OCI-M2 (cell line): ENCODE data around the gene FOXB2.
"Not testable (repeated sequence)": the region's sequence is repeated elsewhere in the genome, so short reads cannot be mapped to it uniquely, and the experiment has no call there.

Source experiments
- DNase-seq: peaks from one replicate; lab custom pipeline; 2025; ENCODE audit not compliant: unreplicated experiment; lab: John Stamatoyannopoulos, UW

The FOXB2 gene

DNA sequence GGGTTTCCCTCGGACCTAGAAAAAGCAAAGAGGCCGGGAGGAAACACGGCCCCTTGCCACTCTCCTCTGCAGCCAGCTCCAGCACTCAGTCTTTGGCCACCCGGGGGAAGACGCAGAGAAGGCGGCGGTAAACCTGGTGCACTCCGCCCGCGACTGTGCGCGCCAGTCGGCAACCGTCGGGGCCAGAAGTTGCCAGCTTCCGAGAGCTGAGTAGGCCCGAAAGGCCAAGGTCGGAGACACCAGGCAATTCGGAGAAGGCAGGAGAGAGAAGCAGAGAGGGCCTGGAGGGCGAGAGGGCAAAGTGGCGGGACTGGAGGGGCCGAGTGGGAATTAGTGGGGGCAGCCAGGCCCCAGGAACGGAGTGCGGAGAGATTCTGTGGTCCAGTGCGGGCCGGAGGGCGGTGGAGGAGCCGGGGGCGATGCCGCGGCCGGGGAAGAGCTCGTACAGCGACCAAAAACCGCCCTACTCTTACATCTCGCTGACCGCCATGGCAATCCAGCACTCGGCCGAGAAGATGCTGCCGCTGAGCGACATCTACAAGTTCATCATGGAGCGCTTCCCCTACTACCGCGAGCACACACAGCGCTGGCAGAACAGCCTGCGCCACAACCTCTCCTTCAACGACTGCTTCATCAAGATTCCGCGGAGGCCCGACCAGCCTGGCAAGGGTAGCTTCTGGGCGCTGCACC, at the start of gene FOXB2:
Gene FOXB2, plus strand, starts transcription at position 420 of the 690 bp plus-strand sequence. Its CDS starts 0 bp downstream, at position 420.
- DNase-seq = no peak

DNA sequence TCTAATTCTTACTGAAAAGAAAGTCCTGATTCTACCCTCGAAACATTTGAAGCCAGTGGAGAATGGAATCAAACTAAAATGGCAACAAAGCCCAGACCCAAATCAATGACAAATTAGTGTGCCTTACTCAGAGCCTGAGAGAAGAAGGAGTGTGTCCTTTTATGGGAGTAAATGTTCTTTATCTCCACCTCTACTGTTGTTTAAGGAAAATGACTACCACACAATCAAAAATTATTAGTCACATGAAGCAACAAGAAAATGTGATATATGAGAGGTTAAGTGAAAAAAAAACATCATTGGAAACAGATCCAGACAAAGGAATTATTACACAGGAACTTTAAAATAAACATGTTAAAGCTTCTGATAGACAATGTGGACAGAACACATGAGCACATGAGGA, 49.7 kb upstream of the FOXB2 start:
- no peak for DNase-seq

DNA sequence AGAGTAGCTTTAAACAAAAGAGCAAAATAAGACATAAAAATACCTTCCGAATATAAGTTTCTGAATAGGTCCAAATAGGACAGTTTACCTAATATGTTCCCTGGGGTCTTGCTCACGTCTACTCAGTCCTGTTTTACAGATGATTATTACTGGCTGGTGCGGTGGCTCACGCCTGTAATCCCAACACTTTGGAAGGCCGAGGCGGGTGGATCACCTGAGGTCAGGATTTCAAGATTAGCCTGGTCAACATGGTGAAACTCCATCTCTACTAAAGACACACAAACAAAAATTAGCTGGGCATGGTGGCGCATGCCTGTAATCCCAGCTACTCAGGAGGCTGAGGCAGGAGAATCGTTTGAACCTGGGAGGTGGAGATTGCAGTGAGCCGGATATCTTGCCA, 40.6 kb upstream of the FOXB2 start:
- DNase-seq = not testable (repeated sequence)

DNA sequence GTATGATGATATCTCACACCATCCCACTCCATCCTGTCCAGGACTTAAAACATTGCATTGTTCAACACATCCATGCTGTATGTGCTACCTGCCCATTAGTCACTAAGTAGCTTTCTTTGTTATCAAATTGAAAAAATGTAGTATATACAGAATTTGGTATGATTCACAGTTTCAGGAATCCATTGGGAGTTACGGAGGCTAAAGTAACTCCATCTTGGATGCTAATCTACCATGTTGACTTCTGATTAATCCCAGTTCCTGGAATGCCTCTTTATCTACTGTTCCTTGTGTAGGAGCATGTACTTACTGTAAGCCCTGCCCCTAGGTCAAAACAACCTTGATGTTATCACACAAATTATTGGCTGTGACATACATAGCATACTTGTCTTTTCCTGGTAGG, 38.9 kb upstream of the FOXB2 start:
- DNase-seq = no peak

DNA sequence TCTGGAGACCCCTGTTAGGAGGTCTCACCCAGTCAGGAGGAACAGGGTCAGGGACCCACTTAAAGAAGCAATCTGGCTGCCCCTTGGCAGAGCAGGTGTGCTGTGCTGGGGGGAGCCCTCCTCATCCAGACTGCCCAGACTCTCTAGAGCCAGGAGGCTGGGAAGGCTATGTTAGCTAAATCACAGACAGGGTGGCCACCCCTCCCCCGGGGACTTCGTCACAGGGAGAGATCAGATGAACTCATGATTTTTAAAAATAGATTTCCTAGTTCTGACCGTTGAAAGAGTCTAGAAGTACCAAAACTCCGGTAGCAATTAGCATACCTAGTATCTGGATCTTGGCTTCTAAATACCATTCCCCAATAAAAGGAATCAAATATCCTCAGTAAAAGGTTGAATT, 35.0 kb upstream of the FOXB2 start:
- DNase-seq = no peak

DNA sequence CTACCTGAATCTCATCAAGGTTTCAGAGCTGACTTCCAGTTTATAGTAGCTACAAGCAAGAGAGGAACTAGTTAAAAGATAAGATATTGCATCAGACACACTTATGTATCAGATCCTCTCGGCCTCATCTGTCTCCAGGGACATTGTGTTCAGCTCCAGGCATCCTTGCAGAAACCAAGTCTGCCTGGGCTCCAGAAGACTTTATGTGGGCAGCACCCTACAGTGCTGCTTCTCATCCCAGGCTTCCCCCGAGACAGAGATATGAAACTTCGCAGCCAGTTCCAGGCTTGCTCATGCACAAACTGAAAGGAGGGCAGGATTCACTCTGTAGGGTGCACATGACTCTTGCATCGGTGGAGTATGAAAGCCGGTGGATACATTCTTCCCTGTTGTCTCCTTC, 33.9 kb upstream of the FOXB2 start:
- DNase-seq = no peak

DNA sequence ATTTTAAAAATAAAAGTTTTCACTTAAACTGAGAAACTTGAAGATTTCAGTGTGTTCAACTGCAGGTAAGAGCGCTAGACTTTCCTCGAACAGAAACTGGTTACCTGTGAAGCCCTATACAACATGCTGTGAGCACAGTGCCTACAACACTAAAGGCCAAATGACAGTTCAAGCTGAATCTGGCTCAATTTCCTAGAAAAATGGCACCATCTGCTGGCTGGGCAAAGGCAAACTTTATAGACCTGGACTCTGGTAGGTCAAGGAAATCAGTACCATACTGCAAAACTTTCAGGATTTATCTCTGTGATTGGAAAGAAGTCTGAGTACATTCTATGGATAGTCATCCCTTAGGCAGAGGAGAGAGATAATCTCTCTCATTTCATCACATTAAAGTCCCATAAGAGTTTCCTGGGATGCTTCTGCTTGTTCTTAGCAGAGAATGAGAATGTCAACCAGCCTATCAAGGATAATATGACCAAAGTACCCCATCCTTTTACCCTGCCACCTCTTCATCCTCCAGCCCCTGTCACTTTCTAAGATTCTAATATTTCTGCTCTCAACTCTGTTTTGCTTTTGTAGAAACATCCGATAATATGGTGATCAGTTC, 31.8 kb upstream of the FOXB2 start:
- DNase-seq = no peak

DNA sequence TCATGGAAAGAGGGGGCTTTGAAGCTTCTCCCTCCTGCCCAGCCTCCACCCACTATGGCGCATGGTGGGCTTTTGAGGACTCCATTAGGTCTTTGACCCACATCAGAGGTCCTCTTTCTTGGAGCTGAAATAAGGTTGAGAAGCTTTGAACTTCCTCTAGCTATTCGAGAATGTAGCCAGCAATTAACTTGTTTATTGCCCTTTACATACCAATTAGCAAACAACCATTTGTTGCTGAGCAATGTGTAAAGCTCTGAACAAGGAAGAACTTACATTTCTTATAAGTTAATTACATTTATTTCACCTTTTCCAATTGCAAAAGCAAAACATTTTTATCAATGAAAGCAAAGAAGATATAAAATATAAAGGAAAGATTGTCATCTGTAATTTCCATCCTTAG, 30.5 kb upstream of the FOXB2 start:
- no peak for DNase-seq

DNA sequence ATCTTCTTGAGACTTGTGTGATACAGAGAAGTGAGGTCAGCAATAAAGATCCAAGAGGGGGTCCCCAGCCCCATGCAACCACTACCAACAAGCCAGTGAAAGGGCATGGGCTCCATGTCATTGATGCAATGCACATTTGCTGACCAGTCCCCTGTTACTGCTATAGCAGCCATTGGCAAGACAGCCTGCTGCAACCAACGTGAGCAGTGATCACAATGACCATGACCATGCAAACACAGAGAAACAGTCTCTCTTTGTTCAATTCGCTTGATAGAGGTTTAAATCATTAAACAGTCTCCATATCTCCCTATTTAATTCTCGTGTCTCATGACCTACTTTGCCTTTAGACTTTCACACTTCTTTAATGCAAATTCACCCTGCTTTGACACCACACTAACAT, 30.0 kb upstream of the FOXB2 start:
- no peak for DNase-seq

DNA sequence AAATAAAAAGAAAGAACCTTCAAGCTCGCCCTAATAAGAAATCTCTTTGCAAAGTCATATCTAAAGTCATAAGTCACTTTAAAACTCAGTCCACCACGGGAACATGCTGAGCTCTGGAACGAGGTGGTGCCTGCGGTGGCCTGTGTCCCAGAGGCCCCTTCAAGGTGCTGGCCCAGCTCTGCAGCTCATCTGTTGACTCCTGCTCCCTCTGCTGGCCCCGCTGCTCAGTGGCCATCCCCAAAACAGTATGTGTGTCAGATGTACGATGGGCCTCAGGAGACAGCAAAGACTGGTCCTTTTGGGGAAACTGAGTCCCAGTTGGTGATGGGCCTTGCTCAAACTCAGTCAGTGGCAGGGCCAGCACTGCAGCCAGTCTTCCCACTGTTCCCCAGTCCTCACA, 22.8 kb upstream of the FOXB2 start:
- no peak for DNase-seq

DNA sequence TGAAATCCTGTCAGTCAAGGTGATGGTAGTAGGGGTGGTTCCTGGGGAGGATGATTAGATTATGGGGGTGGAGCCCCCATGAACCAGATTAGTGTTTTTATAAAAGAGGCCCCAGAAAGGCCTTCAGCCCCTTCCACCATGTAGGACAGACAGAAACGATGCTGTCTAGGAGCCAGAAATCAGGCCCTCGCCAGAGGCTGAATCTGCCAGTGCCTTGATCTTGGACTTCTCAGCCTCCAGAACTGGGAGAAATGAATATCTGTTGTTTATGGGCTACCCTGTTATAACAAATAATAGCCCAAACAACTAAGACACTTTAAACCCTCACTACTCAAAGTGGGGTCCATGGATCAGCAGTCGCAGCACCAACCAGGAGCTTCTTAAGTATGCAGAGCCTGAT, 20.2 kb upstream of the FOXB2 start:
- DNase-seq = no peak

DNA sequence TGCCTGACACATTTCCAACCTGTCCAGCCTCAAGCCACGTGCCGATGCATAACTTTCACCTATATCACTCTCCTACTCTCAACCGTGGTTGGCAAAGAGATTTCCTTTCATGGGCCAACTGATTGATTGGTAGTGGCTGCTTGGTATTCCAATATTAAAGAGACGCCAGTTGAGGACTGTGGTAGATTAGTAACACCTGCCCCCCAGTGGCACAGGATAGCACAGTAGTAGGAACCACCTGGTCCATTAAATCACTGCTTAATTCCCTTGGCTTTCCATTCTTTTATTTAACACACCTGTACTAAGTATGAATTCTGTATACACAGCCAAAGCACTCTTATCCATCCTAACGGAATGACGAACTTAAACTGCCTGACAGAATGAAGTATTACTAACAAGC, 19.1 kb upstream of the FOXB2 start:
- DNase-seq = no peak

DNA sequence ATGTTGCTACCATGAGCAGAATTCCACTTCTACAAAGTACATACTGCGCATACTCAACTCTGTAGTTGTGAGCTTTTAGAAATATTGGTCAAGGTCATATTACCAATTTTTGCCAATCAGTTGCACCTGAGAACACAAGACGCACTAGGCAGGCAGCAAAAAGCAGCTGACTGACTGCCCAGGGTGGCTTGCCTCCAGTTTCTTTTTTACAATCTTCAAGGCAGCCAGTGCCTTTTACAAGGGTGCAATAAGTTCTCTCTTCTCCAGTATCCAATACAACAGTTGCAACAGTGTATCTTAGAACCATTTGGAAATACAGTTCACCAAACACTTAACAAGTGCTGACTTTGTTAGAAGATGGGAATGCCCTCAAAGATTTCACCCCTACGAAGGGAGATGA, 16.1 kb upstream of the FOXB2 start:
- DNase-seq = no peak

DNA sequence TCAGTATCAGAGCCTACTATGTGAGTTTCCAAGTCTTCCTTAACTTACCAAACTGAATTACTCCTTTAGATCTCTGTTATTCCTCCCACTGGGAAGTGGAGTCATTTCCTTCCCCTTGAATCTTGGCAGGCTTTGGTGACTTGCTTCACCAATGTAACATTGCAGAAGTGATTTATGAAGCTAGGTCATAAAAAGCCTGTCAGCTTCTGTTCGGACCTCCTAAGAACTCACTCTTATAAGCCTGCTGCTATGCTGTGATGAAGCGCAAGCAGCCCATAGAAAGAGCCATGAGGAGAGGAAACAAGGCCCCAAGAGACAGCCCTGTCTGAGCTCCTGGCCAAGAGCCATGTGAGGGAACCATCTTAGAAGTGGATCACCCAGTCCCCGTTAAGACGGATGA, 14.2 kb upstream of the FOXB2 start:
- DNase-seq = no peak

DNA sequence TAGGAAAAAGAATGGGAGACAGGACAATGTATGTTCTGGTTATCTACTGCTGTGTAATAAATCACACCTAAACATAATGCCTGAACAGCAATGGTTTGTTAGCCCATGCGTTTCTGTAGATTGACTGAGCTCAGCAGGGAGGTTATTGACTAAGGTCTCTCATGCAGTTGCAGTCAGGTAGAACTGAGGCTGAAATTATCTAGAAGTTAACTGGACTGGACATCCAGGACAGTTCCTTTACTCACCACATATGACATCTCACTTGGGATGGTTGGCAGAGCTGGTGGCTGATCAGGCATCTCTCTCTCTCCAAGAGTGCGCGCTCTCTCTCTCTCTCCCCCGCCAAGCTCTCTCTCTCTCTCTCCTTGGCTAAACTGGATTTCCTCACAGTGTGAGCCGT, 8.9 kb upstream of the FOXB2 start:
- DNase-seq = no peak

DNA sequence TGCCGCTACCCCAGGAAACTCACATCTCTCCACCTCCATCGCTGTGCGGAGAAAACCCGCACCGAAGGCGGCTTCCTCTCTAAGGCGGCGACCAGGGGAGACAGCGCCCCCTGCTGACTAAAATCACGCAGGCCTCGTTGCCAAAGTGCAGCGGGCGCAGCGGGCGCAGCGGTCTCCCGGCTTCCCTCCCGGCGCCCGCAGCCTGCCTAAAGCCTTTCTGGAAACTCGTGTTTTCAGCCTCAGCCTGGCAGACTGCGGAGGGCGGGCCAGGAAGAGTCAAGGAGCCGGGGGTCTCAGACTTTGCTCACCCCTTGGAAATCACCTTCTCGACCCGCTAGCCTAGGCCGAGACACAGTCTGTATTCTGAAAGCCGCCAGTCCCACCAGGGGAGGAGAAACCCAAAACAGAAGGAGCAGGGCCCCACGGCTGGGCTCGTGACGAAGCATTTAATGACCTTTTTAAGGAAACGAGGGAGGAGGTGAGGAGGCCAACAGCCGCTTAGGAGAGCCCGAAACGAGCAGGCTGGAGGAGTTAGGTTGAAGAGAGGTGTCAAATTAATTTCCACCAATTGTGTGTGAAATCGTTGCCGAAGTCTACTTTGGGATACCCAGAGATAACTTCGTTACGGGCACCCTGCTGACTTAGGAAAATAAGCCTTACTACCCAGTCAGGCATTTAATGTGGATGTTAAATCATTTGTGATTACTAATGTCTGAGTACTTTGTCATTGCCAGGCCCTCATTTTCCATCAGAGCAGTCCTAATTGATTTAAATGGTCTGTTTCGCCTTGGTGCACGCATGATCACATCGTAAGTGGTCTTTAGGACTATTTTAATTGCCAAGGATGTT, 7.3 kb upstream of the FOXB2 start:
- DNase-seq = no peak

DNA sequence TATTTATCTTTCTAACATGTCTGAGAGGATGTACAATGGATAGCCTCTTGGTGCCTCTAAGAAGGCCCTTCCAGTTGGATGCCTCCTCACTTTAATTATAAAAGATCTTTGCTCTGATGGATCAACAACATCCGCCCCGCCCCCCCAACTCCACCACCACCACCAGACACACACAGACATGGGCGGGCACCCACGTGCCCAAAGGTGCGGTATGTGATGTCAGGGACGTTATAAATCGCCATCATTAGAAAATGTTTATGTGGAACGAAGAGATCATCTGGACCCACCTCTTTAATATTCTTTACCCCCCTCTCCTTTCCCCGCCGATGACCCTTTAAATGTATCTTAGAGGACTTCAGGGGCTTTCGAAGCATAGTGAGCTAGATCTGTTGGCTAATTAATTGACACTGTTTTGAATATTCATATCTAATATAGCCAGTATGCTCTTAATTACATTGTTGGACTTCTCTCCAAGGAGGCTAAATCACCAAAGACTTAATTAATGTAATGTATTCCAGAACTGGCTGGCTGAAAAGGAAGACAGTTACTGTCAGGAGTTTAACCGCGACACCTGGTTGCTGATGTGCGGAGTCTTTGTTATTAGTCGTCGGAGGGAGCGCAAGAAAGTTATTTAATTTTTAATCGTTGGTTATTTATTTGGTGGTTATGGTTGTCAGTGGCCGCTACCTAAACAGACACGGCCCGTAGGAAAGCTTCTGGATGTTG, 6.1 kb upstream of the FOXB2 start:
- no peak for DNase-seq

DNA sequence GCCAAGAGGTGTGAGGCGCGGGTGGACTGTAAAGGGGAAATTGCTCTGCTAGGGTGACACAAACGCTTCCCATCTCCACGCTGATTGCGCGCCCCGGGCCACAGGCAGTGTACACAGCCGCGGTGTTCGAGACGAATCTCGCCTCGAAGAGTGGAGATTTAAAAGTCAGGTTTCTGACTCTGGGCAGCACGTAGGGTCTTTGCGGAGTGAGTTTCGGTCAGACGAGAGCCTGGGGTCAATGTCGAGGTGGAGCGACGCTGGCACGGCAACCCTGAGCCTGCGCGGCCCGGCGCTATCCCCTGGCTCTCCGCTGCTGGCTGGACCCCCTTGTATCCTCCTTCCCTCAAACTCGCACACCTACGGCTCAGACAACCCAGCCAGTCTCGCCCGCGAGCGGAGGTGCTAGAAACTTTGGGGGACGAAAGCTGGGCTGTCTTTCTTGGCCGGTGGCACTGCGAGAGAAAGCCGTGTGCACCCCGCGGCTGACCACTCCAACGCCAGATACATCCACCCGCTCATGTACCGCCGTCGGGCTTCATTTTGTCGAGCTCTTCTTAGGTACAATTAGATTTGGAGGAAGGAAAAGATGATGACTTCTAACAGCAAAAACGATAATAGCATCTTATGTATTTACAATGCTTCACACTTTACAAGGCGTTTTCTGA, 5.4 kb upstream of the FOXB2 start:
- DNase-seq = no peak

DNA sequence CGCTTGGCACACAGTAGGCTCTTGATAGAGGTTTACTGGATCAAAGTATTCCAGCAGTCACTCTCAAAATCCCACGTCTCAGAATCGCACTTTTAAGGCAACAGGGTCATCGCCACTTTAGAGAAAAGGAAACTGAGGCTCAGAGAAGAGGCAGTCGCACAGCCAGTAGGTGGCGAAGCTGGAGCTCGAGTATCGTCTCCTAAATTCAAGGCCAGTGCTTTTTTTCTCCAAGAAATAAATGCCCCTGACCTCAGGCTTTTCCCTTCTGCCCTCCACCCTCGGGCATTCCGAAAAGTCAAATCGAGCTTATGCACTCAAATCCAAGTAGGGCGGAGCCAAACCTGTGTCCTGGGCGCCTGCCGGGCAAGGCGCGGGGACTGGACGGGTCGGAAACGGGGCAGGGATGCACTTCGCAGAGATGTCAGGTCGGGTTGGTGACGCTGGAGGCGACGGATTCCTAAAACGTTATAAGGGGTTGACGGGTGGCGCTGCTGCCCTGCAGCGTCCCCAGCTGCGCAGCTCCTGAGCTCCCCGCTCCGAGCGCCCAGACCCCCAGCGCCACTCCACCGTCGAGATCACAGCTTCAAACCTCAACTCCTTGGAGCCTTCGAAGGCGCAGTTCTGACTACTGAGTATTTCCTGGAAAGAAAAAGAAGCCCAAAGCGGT, 4.7 kb upstream of the FOXB2 start:
- no peak for DNase-seq

DNA sequence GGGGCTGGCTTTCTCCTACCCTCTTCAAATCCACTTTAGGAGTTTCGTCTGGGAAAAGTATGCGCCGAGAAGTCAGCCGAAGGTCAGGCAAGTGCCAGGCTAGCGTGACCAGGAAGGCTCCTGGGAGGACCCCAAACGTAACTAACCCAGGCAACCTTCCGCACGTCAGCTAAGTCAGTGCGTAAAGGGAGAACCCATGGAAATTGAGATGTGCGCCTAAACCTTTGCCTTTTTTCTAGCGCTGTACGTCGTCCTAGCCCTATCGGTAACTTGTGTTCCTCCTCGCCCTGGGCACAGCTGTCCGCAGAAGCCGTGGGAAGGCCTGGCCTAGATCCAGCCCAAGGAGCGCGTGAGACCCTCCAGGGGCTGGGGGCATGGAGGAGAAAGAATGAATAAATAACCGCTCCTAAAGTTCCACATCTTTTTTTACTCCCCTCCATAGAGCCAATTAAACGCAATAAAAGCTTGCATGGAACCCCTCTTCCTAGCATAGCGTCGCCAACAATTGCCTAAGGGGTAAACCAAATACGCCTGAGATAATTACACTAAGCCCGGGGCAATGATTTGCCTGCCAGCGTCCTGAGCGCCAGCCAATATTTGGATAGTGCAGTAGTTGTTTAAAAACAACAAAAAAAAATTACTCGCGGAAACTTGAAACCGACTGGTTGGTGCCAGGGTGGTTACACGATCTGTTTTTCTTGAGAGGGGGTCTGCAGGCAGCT, 4.0 kb upstream of the FOXB2 start:
- DNase-seq = no peak
